Muscle layer of duodenum (tissue), 2 donors: ENCODE data around the gene EPB41L4B.

ENCODE experiments used
- H3K27ac ChIP-seq: one replicate; pipeline ENCODE4 v1.7.0; 2013; ENCODE audit warnings: mild to moderate bottlenecking, low read length
- H3K27me3 ChIP-seq: one replicate; pipeline ENCODE4 v1.7.0; 2013; ENCODE audit warnings: low read depth, mild to moderate bottlenecking, control low read depth, low read length
- H3K36me3 ChIP-seq, 2 donors: one replicate each; pipeline ENCODE4 v1.7.0; 2013; ENCODE audit warnings: low read length in 2 of 2, control low read depth in 1 of 2, mild to moderate bottlenecking in 1 of 2; ENCODE audit not compliant: insufficient read depth in 2 of 2, control insufficient read depth in 1 of 2
- H3K4me1 ChIP-seq, 2 donors: one replicate each; pipeline ENCODE4 v1.7.0; 2013; ENCODE audit warnings: low read length in 2 of 2, mild to moderate bottlenecking in 2 of 2, control low read depth in 1 of 2, moderate library complexity in 1 of 2; ENCODE audit not compliant: insufficient read depth in 2 of 2, control insufficient read depth in 1 of 2
- H3K4me3 ChIP-seq, 2 donors: one replicate each; pipeline ENCODE4 v1.7.0; 2013; ENCODE audit warnings: low read length in 2 of 2, low read depth in 1 of 2, mild to moderate bottlenecking in 1 of 2
- H3K9me3 ChIP-seq, 2 donors: one replicate each; pipeline ENCODE4 v1.7.0; 2013; ENCODE audit warnings: low read length in 2 of 2, control low read depth in 1 of 2, mild to moderate bottlenecking in 1 of 2; ENCODE audit not compliant: control insufficient read depth in 1 of 2
- donor health status: healthy.

Gene EPB41L4B

GRCh38 chr9:109311286-109311685 lies 9.6 kb downstream of the EPB41L4B start:
- no peaks in the 10 kb centered on the region for H3K27me3 ChIP-seq
- peaks cover 0 to 3% of the 10 kb centered on the region in 2 donors for H3K4me1 ChIP-seq
- H3K36me3 ChIP-seq, result no peaks in the 10 kb centered on the region
- H3K4me3 ChIP-seq, result no peak overlapping the region
- H3K27ac ChIP-seq, result no peak overlapping the region
- no peaks in the 10 kb centered on the region for H3K9me3 ChIP-seq

- Histone ChIP-seq H3K27ac (no peak overlapping the region), H3K27me3 (no peaks in the 10 kb centered on the region), H3K9me3 (no peaks in the 10 kb centered on the region), H3K36me3 (no peaks in the 10 kb centered on the region), H3K4me1 (peaks cover 0 to 3% of the 10 kb centered on the region in 2 donors), H3K4me3 (no peak overlapping the region)
These were observed 10.4 kb downstream of the EPB41L4B start for GRCh38 chr9:109310486-109310901.

- no peak overlapping the region for H3K4me3 ChIP-seq
- H3K9me3 ChIP-seq, result no peaks in the 10 kb centered on the region
- no peak overlapping the region for H3K27ac ChIP-seq
- no peaks in the 10 kb centered on the region for H3K36me3 ChIP-seq
- peaks cover 0 to 3% of the 10 kb centered on the region in 2 donors for H3K4me1 ChIP-seq
- H3K27me3 ChIP-seq, result no peaks in the 10 kb centered on the region
These were observed 11.6 kb downstream of the EPB41L4B start for GRCh38 chr9:109309282-109309681.

- no peak overlapping the region for H3K4me3 ChIP-seq
- H3K36me3 ChIP-seq, result no peaks in the 10 kb centered on the region
- peak overlapping the region; percentile 40 for H3K27ac ChIP-seq
- H3K4me1 ChIP-seq, result peaks cover 0 to 3% of the 10 kb centered on the region in 2 donors
- H3K9me3 ChIP-seq, result no peaks in the 10 kb centered on the region
- no peaks in the 10 kb centered on the region for H3K27me3 ChIP-seq
These were observed 13.2 kb downstream of the EPB41L4B start for GRCh38 chr9:109307380-109308240.

- no peaks in the 10 kb centered on the region for H3K27me3 ChIP-seq
- H3K36me3 ChIP-seq, result no peaks in the 10 kb centered on the region
- peaks cover 0 to 3% of the 10 kb centered on the region in 2 donors for H3K4me1 ChIP-seq
- H3K4me3 ChIP-seq, result no peak overlapping the region
- no peaks in the 10 kb centered on the region for H3K9me3 ChIP-seq
- H3K27ac ChIP-seq, result no peak overlapping the region
These were observed 15.1 kb downstream of the EPB41L4B start for GRCh38 chr9:109305801-109306200.

- no peak overlapping the region for H3K27ac ChIP-seq
- no peaks in the 10 kb centered on the region for H3K27me3 ChIP-seq
These were observed 16.5 kb downstream of the EPB41L4B start for GRCh38 chr9:109304347-109304746.

GRCh38 chr9:109303900-109304299 lies 17.0 kb downstream of the EPB41L4B start:
- H3K4me1 ChIP-seq, result no peaks in the 10 kb centered on the region
- H3K27me3 ChIP-seq, result no peaks in the 10 kb centered on the region

More at GRCh38 chr9:109304347-109304746, 16.5 kb downstream of the EPB41L4B start:
- Histone ChIP-seq H3K9me3 (no peaks in the 10 kb centered on the region), H3K36me3 (no peaks in the 10 kb centered on the region), H3K4me3 (no peak overlapping the region), H3K4me1 (no peaks in the 10 kb centered on the region)

GRCh38 chr9:109302606-109303005 lies 18.3 kb downstream of the EPB41L4B start:
- Histone ChIP-seq H3K4me3 (no peak overlapping the region), H3K9me3 (no peaks in the 10 kb centered on the region), H3K27ac (no peak overlapping the region), H3K36me3 (no peaks in the 10 kb centered on the region), H3K4me1 (no peaks in the 10 kb centered on the region), H3K27me3 (no peaks in the 10 kb centered on the region)

More at GRCh38 chr9:109303900-109304299, 17.0 kb downstream of the EPB41L4B start:
- no peaks in the 10 kb centered on the region for H3K9me3 ChIP-seq
- no peak overlapping the region for H3K27ac ChIP-seq
- H3K4me3 ChIP-seq, result no peak overlapping the region
- H3K36me3 ChIP-seq, result no peaks in the 10 kb centered on the region

GRCh38 chr9:109301012-109301411 lies 19.8 kb downstream of the EPB41L4B start:
- no peak overlapping the region for H3K4me3 ChIP-seq
- H3K4me1 ChIP-seq, result no peaks in the 10 kb centered on the region
- no peak overlapping the region for H3K27ac ChIP-seq
- H3K9me3 ChIP-seq, result peaks cover 0 to 5% of the 10 kb centered on the region in 2 donors
- no peaks in the 10 kb centered on the region for H3K27me3 ChIP-seq
- H3K36me3 ChIP-seq, result no peaks in the 10 kb centered on the region

- H3K27me3 ChIP-seq, result no peaks in the 10 kb centered on the region
- no peak overlapping the region for H3K4me3 ChIP-seq
- no peak overlapping the region for H3K27ac ChIP-seq
- H3K4me1 ChIP-seq, result no peaks in the 10 kb centered on the region
- H3K36me3 ChIP-seq, result no peaks in the 10 kb centered on the region
- H3K9me3 ChIP-seq, result peaks cover 0 to 5% of the 10 kb centered on the region in 2 donors
These were observed 21.0 kb downstream of the EPB41L4B start for GRCh38 chr9:109299891-109300290.

- no peaks in the 10 kb centered on the region for H3K36me3 ChIP-seq
- peaks cover 0 to 5% of the 10 kb centered on the region in 2 donors for H3K9me3 ChIP-seq
- H3K4me1 ChIP-seq, result no peaks in the 10 kb centered on the region
- H3K27me3 ChIP-seq, result no peaks in the 10 kb centered on the region
- H3K27ac ChIP-seq, result no peak overlapping the region
- no peak overlapping the region for H3K4me3 ChIP-seq
These were observed 23.0 kb downstream of the EPB41L4B start for GRCh38 chr9:109297899-109298298.
